Endothelial cell of umbilical vein (primary cell): ENCODE measurements around the gene AK8. TPM values are rescaled to one million over a fixed set of nuclear protein-coding genes. Genes with fewer than 3 reads are reported as not detected.

ENCODE experiments used
- BruUV-seq: library from RNA; stranded (reverse); fragments of 400-500 nt; replicated peaks from 2 replicates; lab custom pipeline; 2021; lab: Mats Ljungman, UMichigan
- CTCF ChIA-PET: fragments of 300-600, 350-600 bp; sonication (Branson Sonifier 250); formaldehyde crosslinking; loops from one replicate; lab custom pipeline; 2021; ENCODE audit warnings: antibody characterized with exemption, inconsistent platforms; lab: Charles Lee
- POLR2A ChIA-PET: fragments of 300-600, 350-600 bp; sonication (Branson Sonifier 250); formaldehyde crosslinking; loops from one replicate; lab custom pipeline; 2021; ENCODE audit warnings: antibody characterized with exemption, inconsistent platforms; lab: Charles Lee
- DNase-seq: peaks from one replicate; pipeline ENCODE4 v3.0.0-alpha.2; 2011; ENCODE audit warnings: low read depth, low spot score
- FAIRE-seq: peaks from 2 replicates; lab custom pipeline; 2011; peaks lifted over from hg19 to GRCh38; lab: Jason Lieb, UNC
- H2AFZ ChIP-seq: 2 replicates; pipeline ENCODE4 v1.6.0; 2012; ENCODE audit warnings: low read depth, low read length, control low read depth, inconsistent platforms
- H3K27ac ChIP-seq: 2 replicates; pipeline ENCODE4 v1.5.1; 2011; ENCODE audit warnings: low read depth, mild to moderate bottlenecking, control low read depth, low read length, moderate library complexity; ENCODE audit not compliant: insufficient read depth
- H3K27me3 ChIP-seq, 2 experiments: 2 replicates each; pipeline versions ENCODE4 v1.6.0 to v1.6.1; 2011; ENCODE audit warnings: low read length in 2 of 2, mixed read lengths in 1 of 2; ENCODE audit not compliant: control insufficient read depth in 2 of 2, insufficient read depth in 2 of 2
- H3K36me3 ChIP-seq, 2 experiments: 2 replicates in 1 of 2; 3 replicates in 1 of 2; pipeline ENCODE4 v1.5.1; 2011; ENCODE audit warnings: low read length in 2 of 2, mild to moderate bottlenecking in 1 of 2, moderate library complexity in 1 of 2; ENCODE audit not compliant: control insufficient read depth in 2 of 2, insufficient read depth in 2 of 2; ENCODE audit errors: extremely low read depth in 1 of 2
- H3K4me1 ChIP-seq: 3 replicates; pipeline ENCODE4 v1.5.1; 2011; ENCODE audit warnings: mild to moderate bottlenecking, low read length; ENCODE audit not compliant: control insufficient read depth, insufficient read depth; ENCODE audit errors: extremely low read depth
- H3K4me2 ChIP-seq: 2 replicates; pipeline ENCODE4 v1.6.1; 2011; ENCODE audit warnings: low read length, control low read depth, mixed read lengths; ENCODE audit not compliant: insufficient read depth
- H3K4me3 ChIP-seq, 3 experiments: fragments of 200-600 bp in 1 of 3; sonication (generic), shearing (Covaris generic) in 1 of 3; replicated peaks in 1 of 3; 2 replicates each; pipeline ENCODE4 v1.5.1; 2011 to 2016; ENCODE audit warnings: control low read depth in 3 of 3, low read length in 3 of 3, mild to moderate bottlenecking in 2 of 3, inconsistent platforms in 1 of 3, low read depth in 1 of 3, moderate library complexity in 1 of 3; ENCODE audit not compliant: insufficient read depth in 1 of 3
- H3K79me2 ChIP-seq: 2 replicates; pipeline ENCODE4 v1.6.0; 2012; ENCODE audit warnings: low read length, inconsistent platforms; ENCODE audit not compliant: control insufficient read depth, insufficient read depth
- H3K9ac ChIP-seq: replicated peaks from 2 replicates; pipeline ENCODE3; 2011; ENCODE audit warnings: low read length, control low read depth; ENCODE audit not compliant: insufficient read depth; ENCODE audit errors: extremely low read depth
- H3K9me1 ChIP-seq: replicated peaks from 3 replicates; pipeline ENCODE4 v1.6.0; 2011; ENCODE audit warnings: mild to moderate bottlenecking, low read length; ENCODE audit not compliant: control insufficient read depth, insufficient read depth; ENCODE audit errors: extremely low read depth
- H3K9me3 ChIP-seq: replicated peaks from 2 replicates; pipeline ENCODE4 v1.5.1; 2012; ENCODE audit warnings: low read length, inconsistent platforms; ENCODE audit not compliant: control insufficient read depth, insufficient read depth
- H4K20me1 ChIP-seq: replicated peaks from 2 replicates; pipeline ENCODE3; 2011; ENCODE audit warnings: mild to moderate bottlenecking, low read length; ENCODE audit not compliant: control insufficient read depth, insufficient read depth; ENCODE audit errors: extremely low read depth
- EZH2 ChIP-seq: IDR thresholded peaks from 2 replicates; pipeline ENCODE4 v1.6.1; 2012; ENCODE audit warnings: borderline replicate concordance, low read depth, mild to moderate bottlenecking, moderate library complexity, low read length, inconsistent platforms; ENCODE audit not compliant: severe bottlenecking
- FOS ChIP-seq: IDR thresholded peaks from 2 replicates; pipeline ENCODE4 v1.6.1; 2011; ENCODE audit warnings: mild to moderate bottlenecking, low read length, moderate library complexity, borderline replicate concordance; ENCODE audit not compliant: insufficient read depth
- GATA2 ChIP-seq: IDR thresholded peaks from 2 replicates; pipeline ENCODE4 v1.7.0; 2011; ENCODE audit warnings: low read depth, mild to moderate bottlenecking, moderate library complexity, mixed read lengths, low read length; ENCODE audit not compliant: insufficient read length, insufficient read depth
- JUN ChIP-seq: IDR thresholded peaks from 2 replicates; pipeline ENCODE4 v1.6.1; 2011; ENCODE audit warnings: borderline replicate concordance, low read depth; ENCODE audit not compliant: insufficient read length, insufficient read depth
- MYC ChIP-seq: IDR thresholded peaks from one replicate; pipeline ENCODE4 v1.6.1; 2011; ENCODE audit warnings: mild to moderate bottlenecking, low read depth, low read length
- POLR2A ChIP-seq: IDR thresholded peaks from 2 replicates; pipeline ENCODE4 v1.6.1; 2012; ENCODE audit warnings: low read depth, mild to moderate bottlenecking, control low read depth, low read length
- POLR2AphosphoS5 ChIP-seq: IDR thresholded peaks from 2 replicates; pipeline ENCODE4 v1.6.1; 2012; ENCODE audit warnings: low read depth, mild to moderate bottlenecking, control low read depth, low read length, moderate library complexity; ENCODE audit not compliant: insufficient read depth
- dilution Hi-C: fragments of 300-500 bp; cut with MboI; formaldehyde crosslinking; loops from one replicate; pipeline ENCODE4 v1.15.0; 2019; ENCODE audit warnings: low sequenced_read_pairs; ENCODE audit not compliant: extremely low pct_ligation_motif_present
- intact Hi-C: fragments of 100-400 bp; cut with micrococcal nuclease; formaldehyde crosslinking; loops from one replicate; pipeline ENCODE4 v1.10.0; 2022
- polyA plus RNA-seq, 4 experiments: library from polyadenylated mRNA; depleted of rRNA in 3 of 4; stranded (reverse) in 3 of 4; unstranded in 1 of 4; fragments of >200 nt; gene quantifications; 2 replicates each; pipeline versions ENCODE4 v1.2.1 to v1.2.3, GENCODE V29; 2011 to 2012; ENCODE audit warnings: missing spikeins in 1 of 4
- total RNA-seq: library from RNA; stranded (reverse); gene quantifications from 2 replicates; pipeline ENCODE4 v1.2.3, GENCODE V29; 2021
- TF ChIP-seq, protein P1 (sequence below), 2 donors: IDR thresholded peaks; 1 replicate in 1 of 2; 2 replicates in 1 of 2; pipeline ENCODE4 v1.5.1; 2011; ENCODE audit warnings: low read length in 2 of 2, mild to moderate bottlenecking in 2 of 2, moderate library complexity in 2 of 2, control low read depth in 1 of 2, inconsistent platforms in 1 of 2, low read depth in 1 of 2; ENCODE audit not compliant: insufficient read depth in 1 of 2; ENCODE audit errors: extremely low read depth in 1 of 2
- TF ChIP-seq, protein P2 (sequence below): IDR thresholded peaks from 2 replicates; pipeline ENCODE4 v1.6.1; 2011; ENCODE audit not compliant: insufficient read depth, insufficient read length

The AK8 gene
- total and polyA plus RNA-seq, 2 donors (not counting 3 experiments of a cell fraction or from before 2014, with no cell fraction given) = 0.06 TPM; not detected in 1

DNA sequence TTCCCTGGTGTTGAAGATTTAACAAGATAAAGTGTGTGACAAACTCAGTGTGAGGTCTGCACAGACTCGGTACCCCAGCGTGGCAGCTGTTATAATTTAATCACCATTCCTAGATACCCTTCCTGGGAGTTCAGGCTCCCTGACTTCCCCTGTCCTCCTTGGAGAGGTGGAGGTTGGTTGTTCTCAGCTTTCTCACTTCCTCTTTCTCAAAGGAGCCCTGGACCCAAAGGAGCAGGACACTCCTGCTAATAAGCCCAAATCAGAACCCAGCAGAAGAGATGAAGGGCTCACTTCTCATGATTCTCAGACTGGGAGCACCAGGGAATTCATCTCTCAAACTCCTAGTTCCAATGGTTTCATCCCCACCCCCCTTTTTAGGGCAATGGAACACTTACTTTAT is 149.6 kb downstream of the AK8 start:
- FAIRE-seq = no peak
- intact Hi-C loops = no loop called here
- POLR2A ChIA-PET = no interaction called here

More for the DNA sequence above, 149.6 kb downstream of the AK8 start:
- H3K9me3 ChIP-seq = no peaks in the 10 kb centered on the region
- no peak overlapping the region for H3K9ac ChIP-seq
- H3K4me1 ChIP-seq = no peaks in the 10 kb centered on the region
- H3K36me3 ChIP-seq = no peaks in the 10 kb centered on the region
- dilution Hi-C loops = no loop called here
- no peak overlapping the region for H3K4me2 ChIP-seq
- TF ChIP-seq POLR2A (no peak), POLR2AphosphoS5 (no peak), GATA2 (no peak), EZH2 (no peak), FOS (no peak), JUN (no peak), MYC (no peak)
- TF ChIP-seq, protein P1, sequence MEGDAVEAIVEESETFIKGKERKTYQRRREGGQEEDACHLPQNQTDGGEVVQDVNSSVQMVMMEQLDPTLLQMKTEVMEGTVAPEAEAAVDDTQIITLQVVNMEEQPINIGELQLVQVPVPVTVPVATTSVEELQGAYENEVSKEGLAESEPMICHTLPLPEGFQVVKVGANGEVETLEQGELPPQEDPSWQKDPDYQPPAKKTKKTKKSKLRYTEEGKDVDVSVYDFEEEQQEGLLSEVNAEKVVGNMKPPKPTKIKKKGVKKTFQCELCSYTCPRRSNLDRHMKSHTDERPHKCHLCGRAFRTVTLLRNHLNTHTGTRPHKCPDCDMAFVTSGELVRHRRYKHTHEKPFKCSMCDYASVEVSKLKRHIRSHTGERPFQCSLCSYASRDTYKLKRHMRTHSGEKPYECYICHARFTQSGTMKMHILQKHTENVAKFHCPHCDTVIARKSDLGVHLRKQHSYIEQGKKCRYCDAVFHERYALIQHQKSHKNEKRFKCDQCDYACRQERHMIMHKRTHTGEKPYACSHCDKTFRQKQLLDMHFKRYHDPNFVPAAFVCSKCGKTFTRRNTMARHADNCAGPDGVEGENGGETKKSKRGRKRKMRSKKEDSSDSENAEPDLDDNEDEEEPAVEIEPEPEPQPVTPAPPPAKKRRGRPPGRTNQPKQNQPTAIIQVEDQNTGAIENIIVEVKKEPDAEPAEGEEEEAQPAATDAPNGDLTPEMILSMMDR (IDR thresholded peaks at IDR 0.05; ENCODE audit: extremely low read depth in 1 of 2, insufficient read depth in 1 of 2, low read depth in 1 of 2, low read length in 2 of 2) = no peak
- TF ChIP-seq, protein P2, sequence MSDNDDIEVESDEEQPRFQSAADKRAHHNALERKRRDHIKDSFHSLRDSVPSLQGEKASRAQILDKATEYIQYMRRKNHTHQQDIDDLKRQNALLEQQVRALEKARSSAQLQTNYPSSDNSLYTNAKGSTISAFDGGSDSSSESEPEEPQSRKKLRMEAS = no peak
- CTCF ChIA-PET = no interaction called here
- H3K27me3 ChIP-seq = no peaks in the 10 kb centered on the region
- H3K9me1 ChIP-seq = no peaks in the 10 kb centered on the region
- no peak overlapping the region for H3K4me3 ChIP-seq
- no TSS peak for BruUV-seq
- H2AFZ ChIP-seq = no peak overlapping the region
- no peaks in the 10 kb centered on the region for H4K20me1 ChIP-seq
- no peak for DNase-seq
- H3K27ac ChIP-seq = no peak overlapping the region
- H3K79me2 ChIP-seq = no peaks in the 10 kb centered on the region
